Measurements from ENCODE around the gene ACP1. TPM values are rescaled to one million over a fixed set of nuclear protein-coding genes. Genes with fewer than 3 reads are reported as not detected.

ACP1 gene
- total and polyA plus RNA-seq, 2 of the 8 experiments (the other 6 are each of a cell fraction or from before 2014, with no cell fraction given), result 115 to 155 TPM

GRCh38 chr2:233030-233429, 31.7 kb upstream of the ACP1 start:
- Histone ChIP-seq H2BK12ac (ENCODE audit: low read depth, low read length) (no peak overlapping the region), H3K4me3 (ENCODE audit: extremely low read depth in 1 of 4, insufficient read depth in 2 of 4, low read depth in 3 of 4, low read length in 4 of 4) (peak overlapping the region in 1 of 4 experiments; percentile 30; a peak in 1 of 8 replicates), H3K9me3 (ENCODE audit: insufficient read depth in 2 of 2, low read depth in 1 of 2, low read length in 1 of 2) (no peaks in the 10 kb centered on the region), H2AK5ac (ENCODE audit: low read depth, low read length) (no peak overlapping the region), H2BK5ac (ENCODE audit: low read depth, low read length) (no peak overlapping the region), H2BK120ac (replicated peaks; ENCODE audit: low read depth, low read length) (no peak overlapping the region), H3K56ac (replicated peaks; ENCODE audit: insufficient read length, low read depth, low read length) (no peak overlapping the region), H4K20me1 (replicated peaks in 1 of 2; ENCODE audit: control insufficient read depth in 1 of 2, insufficient read depth in 2 of 2, low read length in 2 of 2) (no peaks in the 10 kb centered on the region), H3K23me2 (ENCODE audit: low read depth, low read length) (no peaks in the 10 kb centered on the region), H3K36me3 (ENCODE audit: control insufficient read depth in 2 of 4, insufficient read depth in 4 of 4, low read length in 3 of 4) (no peaks in the 10 kb centered on the region; a peak in 1 of 8 replicates), H3K27me3 (replicated peaks in 1 of 4; ENCODE audit: control insufficient read depth in 3 of 4, extremely low read depth in 1 of 4, insufficient read depth in 3 of 4, low read length in 3 of 4) (peaks cover 0 to 1% (median 0%) of the 10 kb centered on the region in 4 experiments; a peak in 1 of 7 replicates), H4K91ac (replicated peaks; ENCODE audit: insufficient read length, low read length) (no peak overlapping the region), H3K14ac (ENCODE audit: insufficient read length) (no peak overlapping the region), H4K8ac (ENCODE audit: extremely low read depth, insufficient read depth, low read length) (no peak overlapping the region), H3K4ac (replicated peaks; ENCODE audit: insufficient read length, low read depth, low read length) (no peak overlapping the region), H3K9ac (replicated peaks in 1 of 4; ENCODE audit: extremely low read depth in 1 of 4, low read depth in 3 of 4, low read length in 3 of 4) (no peak overlapping the region), H3K27ac (ENCODE audit: low read depth, low read length) (no peak overlapping the region), H3K4me2 (ENCODE audit: insufficient read depth in 1 of 2, low read depth in 2 of 2, low read length in 2 of 2) (peak overlapping the region in 1 of 2 experiments; percentile 41; a peak in 1 of 4 replicates), H3K4me1 (replicated peaks in 1 of 4; ENCODE audit: control insufficient read depth in 3 of 4, insufficient read depth in 4 of 4, low read length in 3 of 4) (peaks cover 0 to 3% (median 2%) of the 10 kb centered on the region in 4 experiments), H3K79me1 (ENCODE audit: low read depth, low read length) (no peaks in the 10 kb centered on the region), H2BK20ac (ENCODE audit: low read length) (no peak overlapping the region), H3K23ac (ENCODE audit: insufficient read length) (no peak overlapping the region), H3K18ac (ENCODE audit: extremely low read depth, low read length) (no peak overlapping the region), H2BK15ac (ENCODE audit: low read length) (no peak overlapping the region), H4K5ac (ENCODE audit: insufficient read length, low read depth, low read length) (no peak overlapping the region), H2AFZ (ENCODE audit: low read length) (no peak overlapping the region), H3K79me2 (ENCODE audit: control insufficient read depth in 1 of 2, insufficient read depth in 2 of 2, low read length in 2 of 2) (no peaks in the 10 kb centered on the region)
- ChIA-PET POLR2A (ENCODE audit: partially characterized antibody) (interaction anchor here (1.3 kb wide), 1 partner anchor 31 kb away, joined by 4 read pairs; the partner anchor contains the start of genes ACP1 and SH3YL1), CTCF (ENCODE audit: partially characterized antibody) (interaction anchor here (1.1 to 1.7 kb wide), 6 partner anchors 8 to 215 kb away, joined by 3 to 6 read pairs (median 4); no protein-coding TSS in a partner anchor)
- 19% methylated on average over 7 of the region's 7 CpGs; no CpG with 5 or more reads in 1 of the 2 experiments for WGBS, 2 experiments (ENCODE audit: extremely low coverage in 1 of 2, insufficient coverage in 1 of 2, insufficient read length in 1 of 2, insufficient replicate concordance in 2 of 2, low coverage in 1 of 2, low lambda C conversion rate in 2 of 2, missing lambda C conversion rate in 1 of 2)
- TF ChIP-seq RXRA (IDR thresholded peaks at IDR 0.05; ENCODE audit: insufficient read depth, low read depth, low read length) (no peak), NRF1 (IDR thresholded peaks at IDR 0.05; ENCODE audit: low read depth, low read length) (no peak), CTBP2 (IDR thresholded peaks at IDR 0.05; ENCODE audit: borderline replicate concordance, insufficient read depth, insufficient read length, low read length) (no peak), TBP (IDR thresholded peaks at IDR 0.05; ENCODE audit: low read depth, low read length) (no peak), KDM5A (IDR thresholded peaks at IDR 0.05; ENCODE audit: low read length) (no peak), POU5F1 (IDR thresholded peaks at IDR 0.05; ENCODE audit: low read depth, low read length) (peak; percentile 66; the same call in 1 of the 2 replicates), SRF (IDR thresholded peaks at IDR 0.05; ENCODE audit: low read depth, low read length) (no peak), NANOG (IDR thresholded peaks at IDR 0.05; ENCODE audit: insufficient read depth, low read depth, low read length, poor library complexity, severe bottlenecking) (no peak)
- DNase-seq (ENCODE audit: low read depth in 1 of 2, low spot score in 2 of 2) (peak in 1 of 2 experiments; percentile 36), FAIRE-seq (peak; percentile 63)

Data from H1 (cell line).